Skin of body (tissue), 2 donors: ENCODE results near the gene TLCD2. TPM values are rescaled to one million over a fixed set of nuclear protein-coding genes. Genes with fewer than 3 reads are reported as not detected.
"Not testable (repeated sequence)": the region's sequence is repeated elsewhere in the genome, so short reads cannot be mapped to it uniquely, and the experiment has no call there.

ENCODE experiments used
- DNase-seq: peaks from one replicate; lab custom pipeline; 2025; lab: John Stamatoyannopoulos, UW
- total RNA-seq: library from RNA; depleted of rRNA; stranded (reverse); fragments of >200 nt; gene quantifications from one replicate; pipeline ENCODE4 v1.2.3, GENCODE V29; 2014

TLCD2 gene
- total RNA-seq = 4.6 TPM

- DNase-seq = no peak
Measured at GRCh38 chr17:1709971-1710806, at the start of gene TLCD2. TSS of gene TLCD2 (minus strand) at chr17:1710377. CDS start at chr17:1710242, 135 bp downstream.

- DNase-seq = no peak
Measured at GRCh38 chr17:1759529-1759928, 49.4 kb upstream of the TLCD2 start.

GRCh38 chr17:1758807-1759206 lies 48.6 kb upstream of the TLCD2 start:
- DNase-seq = no peak

GRCh38 chr17:1755827-1756262 lies 45.7 kb upstream of the TLCD2 start:
- DNase-seq = no peak

- DNase-seq = no peak
Measured at GRCh38 chr17:1755252-1755826, 45.2 kb upstream of the TLCD2 start.

GRCh38 chr17:1754430-1755112 lies 44.4 kb upstream of the TLCD2 start:
- DNase-seq = no peak

GRCh38 chr17:1753767-1754429 lies 43.7 kb upstream of the TLCD2 start:
- no peak for DNase-seq

- DNase-seq = no peak
Measured at GRCh38 chr17:1752425-1753262, 42.5 kb upstream of the TLCD2 start.

GRCh38 chr17:1750628-1751027 lies 40.5 kb upstream of the TLCD2 start:
- no peak for DNase-seq

GRCh38 chr17:1746975-1747543 lies 36.9 kb upstream of the TLCD2 start:
- DNase-seq = no peak

- no peak for DNase-seq
Measured at GRCh38 chr17:1745513-1746020, 35.4 kb upstream of the TLCD2 start.

GRCh38 chr17:1744551-1745512 lies 34.7 kb upstream of the TLCD2 start:
- no peak for DNase-seq

GRCh38 chr17:1743088-1743439 lies 32.9 kb upstream of the TLCD2 start:
- no peak for DNase-seq

- DNase-seq = no peak
Measured at GRCh38 chr17:1742371-1743087, 32.4 kb upstream of the TLCD2 start, which contains the start of gene SERPINF2. TSS of gene SERPINF2 (plus strand) at chr17:1742871. CDS start at chr17:1744996, 2,125 bp downstream.

GRCh38 chr17:1741899-1742298 lies 31.7 kb upstream of the TLCD2 start:
- not testable (repeated sequence) for DNase-seq

- DNase-seq = no peak
Measured at GRCh38 chr17:1737531-1738291, 27.5 kb upstream of the TLCD2 start.
